HCT116 (cell line): ENCODE data around the gene TMEM260. TPM values are rescaled to one million over a fixed set of nuclear protein-coding genes. Genes with fewer than 3 reads are reported as not detected.

Source experiments
- ATAC-seq: fragments of 200-7000 bp; cut with Tn5 transposase; 2 replicates; pipeline ENCODE4 v1.9.1; 2020; ENCODE audit warnings: mild to moderate bottlenecking, moderate library complexity
- BruUV-seq: library from RNA; stranded (reverse); fragments of 400-500 nt; replicated peaks from 2 replicates; lab custom pipeline; 2021; lab: Mats Ljungman, UMichigan
- CTCF ChIA-PET: fragments of 300-600 bp; sonication (Branson Sonifier 250); formaldehyde crosslinking; loops from one replicate; lab custom pipeline; 2021; ENCODE audit warnings: antibody characterized with exemption; lab: Charles Lee
- POLR2A ChIA-PET: fragments of 300-600, 350-600 bp; sonication (Branson Sonifier 250); formaldehyde crosslinking; loops from one replicate; lab custom pipeline; 2021; ENCODE audit warnings: antibody characterized with exemption; lab: Charles Lee
- RAD21 ChIA-PET, 2 experiments: fragments of 300-600 bp; sonication (Branson Sonifier 250); formaldehyde crosslinking; loops; one replicate each; lab custom pipeline; 2023; ENCODE audit warnings: low total read pairs in 2 of 2; ENCODE audit not compliant: uncharacterized antibody in 2 of 2, unreplicated experiment in 2 of 2, low non-redundant PET in 1 of 2; lab: Charles Lee
- DNase-seq: peaks from one replicate; pipeline ENCODE4 v3.0.0-alpha.2; 2010; ENCODE audit warnings: low read depth, low spot score
- H2AFZ ChIP-seq: fragments of 200-600 bp; shearing (Covaris generic), sonication (generic); 2 replicates; pipeline ENCODE4 v1.6.1; 2017; ENCODE audit warnings: low read depth, mixed run types, mixed read lengths, antibody characterized with exemption, low read length; ENCODE audit not compliant: poor library complexity, severe bottlenecking
- H3K27ac ChIP-seq: 2 replicates; pipeline ENCODE4 v1.5.1; 2012; ENCODE audit warnings: low read depth, low read length
- H3K27me3 ChIP-seq: fragments of 200-600 bp; sonication (generic); 2 replicates; pipeline ENCODE4 v1.6.1; 2016; ENCODE audit warnings: mixed run types, low read length, mixed read lengths; ENCODE audit not compliant: insufficient read depth
- H3K36me3 ChIP-seq, 2 experiments: fragments of 200-500 bp in 1 of 2; fragments of 200-600 bp in 1 of 2; sonication (Bioruptor generic) in 1 of 2; sonication (generic) in 1 of 2; 2 replicates each; pipeline versions ENCODE4 v1.5.1 to v1.6.1; 2014 to 2016; ENCODE audit warnings: low read length in 2 of 2, inconsistent platforms in 1 of 2, mixed read lengths in 1 of 2, mixed run types in 1 of 2; ENCODE audit not compliant: insufficient read depth in 2 of 2, control insufficient read depth in 1 of 2
- H3K4me1 ChIP-seq, 2 experiments: fragments of 200-600 bp in 1 of 2; sonication (generic) in 1 of 2; 2 replicates each; pipeline versions ENCODE4 v1.5.1 to v1.6.1; 2012 to 2017; ENCODE audit warnings: low read length in 2 of 2, inconsistent platforms in 1 of 2, mild to moderate bottlenecking in 1 of 2, mixed read lengths in 1 of 2, mixed run types in 1 of 2, moderate library complexity in 1 of 2; ENCODE audit not compliant: insufficient read depth in 2 of 2, control insufficient read depth in 1 of 2
- H3K4me2 ChIP-seq: fragments of 200-600 bp; sonication (generic); 2 replicates; pipeline ENCODE4 v1.6.1; 2017; ENCODE audit warnings: mixed run types, low read length, mixed read lengths
- H3K4me3 ChIP-seq, 2 experiments: fragments of 200-600 bp in 1 of 2; sonication (generic) in 1 of 2; replicated peaks in 1 of 2; 2 replicates each; pipeline ENCODE4 v1.5.1; 2011 to 2016; ENCODE audit warnings: low read length in 2 of 2, control low read depth in 1 of 2, low read depth in 1 of 2, mild to moderate bottlenecking in 1 of 2, mixed read lengths in 1 of 2, mixed run types in 1 of 2
- H3K79me2 ChIP-seq: fragments of 200-600 bp; sonication (generic); 2 replicates; pipeline ENCODE4 v1.6.1; 2017; ENCODE audit warnings: mild to moderate bottlenecking, mixed run types, low read length, moderate library complexity, mixed read lengths; ENCODE audit not compliant: insufficient read depth
- H3K9ac ChIP-seq: fragments of 200-600 bp; sonication (generic); 2 replicates; pipeline ENCODE4 v1.6.1; 2016; ENCODE audit warnings: low read length, mixed read lengths
- H3K9me2 ChIP-seq: fragments of 200-600 bp; sonication (generic), shearing (Covaris generic); 2 replicates; pipeline ENCODE4 v1.6.1; 2017; ENCODE audit warnings: mixed run types, mild to moderate bottlenecking, moderate library complexity; ENCODE audit not compliant: insufficient read depth
- H3K9me3 ChIP-seq, 2 experiments: fragments of 200-500 bp in 1 of 2; fragments of 200-600 bp in 1 of 2; sonication (Bioruptor generic) in 1 of 2; sonication (generic) in 1 of 2; 2 replicates each; pipeline ENCODE4 v1.6.1; 2014 to 2017; ENCODE audit warnings: low read length in 2 of 2, mixed read lengths in 2 of 2, inconsistent platforms in 1 of 2, low read depth in 1 of 2, mild to moderate bottlenecking in 1 of 2, mixed run types in 1 of 2, moderate library complexity in 1 of 2; ENCODE audit not compliant: control insufficient read depth in 1 of 2, insufficient read depth in 1 of 2
- H4K20me1 ChIP-seq: fragments of 200-600 bp; sonication (generic), shearing (Covaris generic); 2 replicates; pipeline ENCODE4 v1.6.1; 2017; ENCODE audit warnings: mixed run types, mild to moderate bottlenecking, moderate library complexity; ENCODE audit not compliant: insufficient read depth
- EGR1 ChIP-seq: IDR thresholded peaks from 2 replicates; pipeline ENCODE4 v1.6.1; 2012; ENCODE audit warnings: low read depth
- ELF1 ChIP-seq: IDR thresholded peaks from 2 replicates; pipeline ENCODE4 v1.6.1; 2012; ENCODE audit warnings: low read depth, borderline replicate concordance
- EZH2phosphoT487 ChIP-seq: fragments of 200-600 bp; IDR thresholded peaks from 2 replicates; pipeline ENCODE4 v1.6.1; 2018; ENCODE audit warnings: antibody characterized with exemption, borderline replicate concordance
- POLR2A ChIP-seq: IDR thresholded peaks from 2 replicates; pipeline ENCODE4 v1.7.0; 2011; ENCODE audit warnings: borderline replicate concordance; ENCODE audit not compliant: insufficient read depth, insufficient read length; ENCODE audit errors: extremely low read depth
- POLR2AphosphoS5 ChIP-seq: IDR thresholded peaks from 2 replicates; pipeline ENCODE4 v1.6.1; 2011; ENCODE audit warnings: mild to moderate bottlenecking, low read depth, low read length, moderate library complexity
- RAD21 ChIP-seq: IDR thresholded peaks from 2 replicates; pipeline ENCODE4 v1.6.1; 2012; ENCODE audit warnings: low read depth, mild to moderate bottlenecking
- TCF7L2 ChIP-seq: IDR thresholded peaks from 2 replicates; pipeline ENCODE4 v1.7.0; 2011; ENCODE audit warnings: borderline replicate concordance, inconsistent platforms; ENCODE audit not compliant: insufficient read depth, insufficient read length; ENCODE audit errors: extremely low read depth
- YY1 ChIP-seq: IDR thresholded peaks from 2 replicates; pipeline ENCODE4 v1.6.1; 2011; ENCODE audit warnings: low read length, low read depth, moderate library complexity, mild to moderate bottlenecking; ENCODE audit not compliant: insufficient replicate concordance; ENCODE audit errors: extremely low read depth
- intact Hi-C: fragments of 100-400 bp; cut with micrococcal nuclease; formaldehyde crosslinking; loops from 2 replicates; pipeline ENCODE4 v1.10.0; 2022
- total RNA-seq: library from RNA; stranded (reverse); gene quantifications from one replicate; pipeline ENCODE4 v1.2.1, GENCODE V29; 2021; ENCODE audit not compliant: unreplicated experiment

TMEM260 gene
- total RNA-seq, 1 experiment from 2014 or later = 12.5 TPM

DNA sequence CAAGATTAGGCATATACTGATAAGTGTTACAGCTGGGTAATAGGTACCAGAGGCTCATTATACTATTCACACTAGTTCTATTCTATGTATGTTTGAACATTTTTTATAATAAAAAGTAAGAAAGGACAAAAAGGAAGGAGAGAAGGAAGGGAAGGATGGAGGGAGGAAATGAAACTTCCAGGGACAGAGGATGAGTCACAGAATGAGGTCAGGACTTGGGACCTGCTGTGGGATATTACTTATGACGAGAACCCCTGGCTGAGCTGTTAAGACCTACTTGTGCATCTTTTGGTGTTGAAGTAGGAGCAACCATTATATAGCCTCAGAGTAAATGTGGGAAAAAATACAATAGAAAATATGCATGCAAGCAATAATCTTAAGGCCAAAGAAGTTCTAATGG is 16.7 kb upstream of the TMEM260 start:
- Histone ChIP-seq H3K79me2 (no peaks in the 10 kb centered on the region), H3K4me2 (no peak overlapping the region), H3K27me3 (0 out of 2 replicates have a peak, but pooled peaks cover under 1% of the 10 kb centered on the region), H4K20me1 (no peaks in the 10 kb centered on the region), H3K27ac (no peak overlapping the region), H3K36me3 (no peaks in the 10 kb centered on the region), H3K4me3 (no peak overlapping the region), H3K9ac (no peak overlapping the region), H3K9me3 (no peaks in the 10 kb centered on the region), H3K9me2 (no peaks in the 10 kb centered on the region), H3K4me1 (0 out of 4 replicates have a peak, but pooled peaks cover 0 to 4% of the 10 kb centered on the region in 2 experiments), H2AFZ (no peak overlapping the region)
- intact Hi-C loops = no loop called here
- no peak for TF ChIP-seq ELF1
- no peak for TF ChIP-seq RAD21
- no peak for TF ChIP-seq POLR2A
- TF ChIP-seq POLR2AphosphoS5 = no peak
- ChIA-PET CTCF (no interaction called here), RAD21 (no interaction called here), POLR2A (no interaction called here)
- BruUV-seq = no TSS peak
- ATAC-seq = no peak
- no peak for DNase-seq

DNA sequence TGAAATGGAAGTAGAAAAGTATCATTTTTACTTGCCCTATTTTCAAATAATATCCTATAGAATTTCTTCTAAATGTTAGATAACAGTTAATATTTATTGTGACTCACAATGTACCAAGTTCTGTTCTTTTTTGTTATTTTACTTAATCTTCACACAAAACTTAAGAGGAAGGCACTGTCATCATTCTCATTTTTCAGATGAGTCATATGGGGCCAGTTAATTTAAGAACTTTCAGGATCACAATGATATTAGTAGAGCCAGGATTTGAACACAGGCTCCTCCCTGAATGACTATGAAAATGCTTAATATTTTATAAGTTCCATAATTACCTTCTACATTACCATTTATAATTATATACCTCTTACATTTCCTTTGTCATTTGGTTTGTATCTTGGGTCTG is 10.4 kb upstream of the TMEM260 start:
- intact Hi-C loops = no loop called here
- TF ChIP-seq EZH2phosphoT487 (no peak), YY1 (no peak), EGR1 (no peak), TCF7L2 (no peak)
- Histone ChIP-seq H2AFZ (no peak overlapping the region), H3K27me3 (no peaks in the 10 kb centered on the region), H3K9me2 (no peaks in the 10 kb centered on the region), H3K36me3 (no peaks in the 10 kb centered on the region), H3K79me2 (no peaks in the 10 kb centered on the region), H4K20me1 (no peaks in the 10 kb centered on the region), H3K27ac (no peak overlapping the region), H3K4me3 (no peak overlapping the region), H3K4me2 (no peak overlapping the region), H3K4me1 (0 out of 4 replicates have a peak, but pooled peaks cover 0 to 4% of the 10 kb centered on the region in 2 experiments), H3K9me3 (no peaks in the 10 kb centered on the region), H3K9ac (no peak overlapping the region)
- DNase-seq (no peak), ATAC-seq (no peak)
- ChIA-PET RAD21 (no interaction called here), POLR2A (no interaction called here), CTCF (no interaction called here)
- no TSS peak for BruUV-seq
